Panc1 (cell line): ENCODE measurements around the gene EPHA7. TPM values are rescaled to one million over a fixed set of nuclear protein-coding genes. Genes with fewer than 3 reads are reported as not detected.

ENCODE experiments used
- ATAC-seq: fragments of 200-7000 bp; cut with Tn5 transposase; 2 replicates; pipeline ENCODE4 v1.9.1; 2020; ENCODE audit warnings: mild to moderate bottlenecking, moderate library complexity
- BruUV-seq: library from RNA; stranded (reverse); fragments of 400-500 nt; replicated peaks from 2 replicates; lab custom pipeline; 2021; lab: Mats Ljungman, UMichigan
- CTCF ChIA-PET: fragments of 300-600 bp; sonication (Branson Sonifier 250); formaldehyde crosslinking; loops from one replicate; lab custom pipeline; 2022; ENCODE audit warnings: antibody characterized with exemption; lab: Charles Lee
- POLR2A ChIA-PET: fragments of 300-600 bp; sonication (Branson Sonifier 250); formaldehyde crosslinking; loops from one replicate; lab custom pipeline; 2022; ENCODE audit warnings: antibody characterized with exemption; lab: Charles Lee
- DNase-seq: peaks from one replicate; pipeline ENCODE4 v3.0.0-alpha.2; 2010; ENCODE audit warnings: low read depth, low spot score
- H3K27ac ChIP-seq: 2 replicates; pipeline ENCODE4 v1.5.1; 2011; ENCODE audit warnings: mild to moderate bottlenecking, low read length, inconsistent platforms
- H3K27me3 ChIP-seq: fragments of 200-500 bp; sonication (Bioruptor generic); 2 replicates; pipeline ENCODE4 v1.6.0; 2014; ENCODE audit warnings: low read length, inconsistent platforms; ENCODE audit not compliant: control insufficient read depth, insufficient read depth
- H3K36me3 ChIP-seq: fragments of 200-500 bp; sonication (Bioruptor generic); 2 replicates; pipeline ENCODE4 v1.5.1; 2014; ENCODE audit warnings: inconsistent platforms, mild to moderate bottlenecking, low read length, moderate library complexity; ENCODE audit not compliant: control insufficient read depth, insufficient read depth
- H3K4me1 ChIP-seq: 2 replicates; pipeline ENCODE4 v1.5.1; 2011; ENCODE audit warnings: inconsistent platforms, mild to moderate bottlenecking, low read length, moderate library complexity; ENCODE audit not compliant: control insufficient read depth, insufficient read depth
- H3K4me3 ChIP-seq, 2 experiments: 2 replicates each; pipeline ENCODE4 v1.5.1; 2011 to 2012; ENCODE audit warnings: low read depth in 2 of 2, low read length in 2 of 2, mild to moderate bottlenecking in 2 of 2, inconsistent platforms in 1 of 2, moderate library complexity in 1 of 2
- H3K9me3 ChIP-seq: fragments of 200-500 bp; sonication (Bioruptor generic); 2 replicates; pipeline ENCODE4 v1.5.1; 2014; ENCODE audit warnings: low read depth, mild to moderate bottlenecking, inconsistent platforms, low read length, moderate library complexity; ENCODE audit not compliant: control insufficient read depth, insufficient read depth
- POLR2AphosphoS5 ChIP-seq: IDR thresholded peaks from 2 replicates; pipeline ENCODE4 v1.6.1; 2012; ENCODE audit warnings: mild to moderate bottlenecking, low read depth, low read length, moderate library complexity
- SIN3A ChIP-seq: IDR thresholded peaks from 2 replicates; pipeline ENCODE4 v1.6.1; 2012; ENCODE audit warnings: low read depth, mild to moderate bottlenecking, low read length, moderate library complexity, borderline replicate concordance; ENCODE audit not compliant: insufficient read depth
- TCF7L2 ChIP-seq: IDR thresholded peaks from 2 replicates; pipeline ENCODE4 v1.6.1; 2011; ENCODE audit warnings: mild to moderate bottlenecking, low read depth, low read length, inconsistent platforms
- in situ Hi-C: cut with HindIII; loops from 2 replicates; pipeline ENCODE4 v1.10.0; 2016; ENCODE audit warnings: low sequenced_read_pairs, low pct_unique_long_range_greater_than_20kb
- intact Hi-C: fragments of 100-400 bp; cut with micrococcal nuclease; formaldehyde crosslinking; loops from one replicate; pipeline ENCODE4 v1.10.0; 2022; ENCODE audit not compliant: unreplicated experiment
- total RNA-seq: library from RNA; stranded (reverse); gene quantifications from one replicate; pipeline ENCODE4 v1.2.1, GENCODE V29; 2021; ENCODE audit not compliant: unreplicated experiment
- TF ChIP-seq, protein P1 (sequence below), 2 experiments: IDR thresholded peaks; 2 replicates each; pipeline ENCODE4 v1.6.1; 2011 to 2012; ENCODE audit warnings: low read depth in 2 of 2, control low read depth in 1 of 2, low read length in 1 of 2, mild to moderate bottlenecking in 1 of 2, moderate library complexity in 1 of 2; ENCODE audit not compliant: insufficient read depth in 1 of 2
- TF ChIP-seq, protein P2 (sequence below): fragments of 450-650 bp; IDR thresholded peaks from 2 replicates; pipeline ENCODE4 v1.5.1; 2017; ENCODE audit warnings: mild to moderate bottlenecking

The EPHA7 gene
- total RNA-seq, 1 experiment from 2014 or later, result 8.6 TPM

DNA sequence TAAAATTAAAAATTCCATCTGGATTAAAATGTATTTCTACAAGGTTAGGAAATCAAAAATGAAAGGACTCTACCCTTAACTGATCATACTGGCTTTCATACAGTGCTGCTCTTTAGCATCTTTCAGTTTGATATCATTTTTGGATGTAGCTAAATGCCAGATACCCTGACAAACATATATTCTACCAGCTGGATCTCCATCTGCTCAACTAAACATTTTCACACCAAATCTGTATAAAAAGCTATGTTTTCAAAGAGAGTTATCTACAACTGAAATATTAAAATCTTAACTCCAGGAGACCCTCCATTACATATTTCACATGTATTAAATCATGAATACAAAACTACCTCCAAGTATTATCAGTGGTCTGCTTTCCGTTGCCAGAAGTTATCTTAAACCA is 95.7 kb downstream of the EPHA7 start:
- DNase-seq, result no peak
- POLR2A ChIA-PET, result no interaction called here
- TF ChIP-seq POLR2AphosphoS5, result no peak
- TF ChIP-seq, protein P1, sequence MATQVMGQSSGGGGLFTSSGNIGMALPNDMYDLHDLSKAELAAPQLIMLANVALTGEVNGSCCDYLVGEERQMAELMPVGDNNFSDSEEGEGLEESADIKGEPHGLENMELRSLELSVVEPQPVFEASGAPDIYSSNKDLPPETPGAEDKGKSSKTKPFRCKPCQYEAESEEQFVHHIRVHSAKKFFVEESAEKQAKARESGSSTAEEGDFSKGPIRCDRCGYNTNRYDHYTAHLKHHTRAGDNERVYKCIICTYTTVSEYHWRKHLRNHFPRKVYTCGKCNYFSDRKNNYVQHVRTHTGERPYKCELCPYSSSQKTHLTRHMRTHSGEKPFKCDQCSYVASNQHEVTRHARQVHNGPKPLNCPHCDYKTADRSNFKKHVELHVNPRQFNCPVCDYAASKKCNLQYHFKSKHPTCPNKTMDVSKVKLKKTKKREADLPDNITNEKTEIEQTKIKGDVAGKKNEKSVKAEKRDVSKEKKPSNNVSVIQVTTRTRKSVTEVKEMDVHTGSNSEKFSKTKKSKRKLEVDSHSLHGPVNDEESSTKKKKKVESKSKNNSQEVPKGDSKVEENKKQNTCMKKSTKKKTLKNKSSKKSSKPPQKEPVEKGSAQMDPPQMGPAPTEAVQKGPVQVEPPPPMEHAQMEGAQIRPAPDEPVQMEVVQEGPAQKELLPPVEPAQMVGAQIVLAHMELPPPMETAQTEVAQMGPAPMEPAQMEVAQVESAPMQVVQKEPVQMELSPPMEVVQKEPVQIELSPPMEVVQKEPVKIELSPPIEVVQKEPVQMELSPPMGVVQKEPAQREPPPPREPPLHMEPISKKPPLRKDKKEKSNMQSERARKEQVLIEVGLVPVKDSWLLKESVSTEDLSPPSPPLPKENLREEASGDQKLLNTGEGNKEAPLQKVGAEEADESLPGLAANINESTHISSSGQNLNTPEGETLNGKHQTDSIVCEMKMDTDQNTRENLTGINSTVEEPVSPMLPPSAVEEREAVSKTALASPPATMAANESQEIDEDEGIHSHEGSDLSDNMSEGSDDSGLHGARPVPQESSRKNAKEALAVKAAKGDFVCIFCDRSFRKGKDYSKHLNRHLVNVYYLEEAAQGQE (IDR thresholded peaks at IDR 0.05; ENCODE audit: insufficient read depth in 1 of 2, low read depth in 2 of 2, low read length in 1 of 2), result no peak
- TF ChIP-seq SIN3A, result no peak
- TF ChIP-seq, protein P2, sequence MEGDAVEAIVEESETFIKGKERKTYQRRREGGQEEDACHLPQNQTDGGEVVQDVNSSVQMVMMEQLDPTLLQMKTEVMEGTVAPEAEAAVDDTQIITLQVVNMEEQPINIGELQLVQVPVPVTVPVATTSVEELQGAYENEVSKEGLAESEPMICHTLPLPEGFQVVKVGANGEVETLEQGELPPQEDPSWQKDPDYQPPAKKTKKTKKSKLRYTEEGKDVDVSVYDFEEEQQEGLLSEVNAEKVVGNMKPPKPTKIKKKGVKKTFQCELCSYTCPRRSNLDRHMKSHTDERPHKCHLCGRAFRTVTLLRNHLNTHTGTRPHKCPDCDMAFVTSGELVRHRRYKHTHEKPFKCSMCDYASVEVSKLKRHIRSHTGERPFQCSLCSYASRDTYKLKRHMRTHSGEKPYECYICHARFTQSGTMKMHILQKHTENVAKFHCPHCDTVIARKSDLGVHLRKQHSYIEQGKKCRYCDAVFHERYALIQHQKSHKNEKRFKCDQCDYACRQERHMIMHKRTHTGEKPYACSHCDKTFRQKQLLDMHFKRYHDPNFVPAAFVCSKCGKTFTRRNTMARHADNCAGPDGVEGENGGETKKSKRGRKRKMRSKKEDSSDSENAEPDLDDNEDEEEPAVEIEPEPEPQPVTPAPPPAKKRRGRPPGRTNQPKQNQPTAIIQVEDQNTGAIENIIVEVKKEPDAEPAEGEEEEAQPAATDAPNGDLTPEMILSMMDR, result no peak
- TF ChIP-seq TCF7L2, result no peak
- no TSS peak for BruUV-seq
- no peaks in the 10 kb centered on the region; the same call in 1 of the 2 replicates for H3K36me3 ChIP-seq
- no peak overlapping the region for H3K27ac ChIP-seq
- in situ Hi-C loops, result no loop called here
- no peak for ATAC-seq
- H3K4me1 ChIP-seq, result no peaks in the 10 kb centered on the region
- H3K4me3 ChIP-seq, result no peak overlapping the region
- intact Hi-C loops, result no loop called here
- no peaks in the 10 kb centered on the region for H3K9me3 ChIP-seq
- CTCF ChIA-PET, result no interaction called here
- H3K27me3 ChIP-seq, result no peaks in the 10 kb centered on the region

DNA sequence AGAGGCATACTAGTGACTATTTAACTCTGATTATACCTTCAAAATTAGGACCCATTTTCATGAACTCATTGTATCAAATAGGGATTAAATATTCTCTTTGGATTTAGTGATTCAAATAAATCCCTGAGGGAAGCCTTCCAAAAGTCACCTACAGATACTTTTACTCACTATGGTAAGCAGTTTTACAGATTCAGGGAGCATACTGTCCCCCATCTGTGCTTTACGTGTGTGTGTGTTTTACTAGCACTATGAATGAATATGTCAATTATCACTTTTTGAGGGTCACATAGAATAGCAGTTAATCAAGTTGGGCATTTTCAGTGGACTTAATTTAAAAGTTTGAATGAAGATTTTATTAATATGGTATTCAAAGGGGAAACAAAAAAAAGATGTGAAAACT is 96.7 kb downstream of the EPHA7 start:
- H3K4me3 ChIP-seq, result no peak overlapping the region
- no peaks in the 10 kb centered on the region for H3K27me3 ChIP-seq
- ATAC-seq (no peak), DNase-seq (no peak)
- H3K27ac ChIP-seq, result no peak overlapping the region
- no peaks in the 10 kb centered on the region; the same call in 1 of the 2 replicates for H3K36me3 ChIP-seq
- in situ Hi-C loops, result no loop called here
- TF ChIP-seq, protein P1 (IDR thresholded peaks at IDR 0.05; ENCODE audit: insufficient read depth in 1 of 2, low read depth in 2 of 2, low read length in 1 of 2), result no peak
- TF ChIP-seq TCF7L2 (no peak), POLR2AphosphoS5 (no peak), SIN3A (no peak)
- TF ChIP-seq, protein P2, result no peak
- ChIA-PET CTCF (interaction anchor here (0.7 kb wide), 1 partner anchor 9 kb away, joined by 3 read pairs; no protein-coding TSS in a partner anchor), POLR2A (no interaction called here)
- H3K9me3 ChIP-seq, result no peaks in the 10 kb centered on the region
- intact Hi-C loops, result no loop called here
- H3K4me1 ChIP-seq, result no peaks in the 10 kb centered on the region
- no TSS peak for BruUV-seq
